GM21786 (cell line): ENCODE results near the gene RIPOR2.

Experiments used
- ATAC-seq: cut with Tn5 transposase; IDR thresholded peaks from one replicate; pipeline ENCODE4 v1.9.1; 2021; ENCODE audit not compliant: unreplicated experiment

RIPOR2 gene

DNA sequence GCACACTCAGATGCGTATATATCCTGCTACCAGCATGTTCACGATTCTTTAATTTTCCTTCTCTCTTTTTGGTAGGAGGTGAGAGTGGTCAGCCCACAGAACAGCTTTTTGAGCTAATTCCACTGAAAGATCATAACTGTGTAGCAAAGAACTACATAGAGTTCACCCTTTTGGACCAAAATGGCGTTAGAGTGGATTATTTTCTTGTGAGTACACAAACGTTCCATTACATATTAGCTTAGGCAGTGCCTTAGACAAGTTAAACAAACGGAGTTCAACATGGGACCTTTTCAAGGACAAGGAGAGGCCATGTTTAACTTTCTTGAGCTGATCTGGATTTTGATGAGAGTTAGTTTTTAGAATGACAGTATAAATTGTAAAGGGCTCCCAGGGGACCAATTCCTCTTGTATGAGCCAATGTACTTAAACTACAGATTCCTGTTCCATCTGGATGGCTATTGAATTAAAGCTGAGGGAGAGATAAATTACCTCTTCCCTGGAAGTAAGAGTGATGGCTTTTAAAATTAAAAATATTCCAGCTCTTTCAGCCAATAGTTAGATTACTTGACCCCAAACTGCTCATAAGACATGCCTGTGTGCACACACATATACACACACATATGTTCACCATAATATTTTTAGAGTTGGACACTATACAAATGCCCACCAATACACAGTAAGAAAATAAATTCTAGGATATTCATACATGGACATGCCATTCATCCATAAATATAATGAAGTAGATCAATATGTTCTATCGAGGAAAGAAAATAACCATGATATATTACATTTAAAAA, 111.4 kb downstream of the RIPOR2 start:
- no peak for ATAC-seq

DNA sequence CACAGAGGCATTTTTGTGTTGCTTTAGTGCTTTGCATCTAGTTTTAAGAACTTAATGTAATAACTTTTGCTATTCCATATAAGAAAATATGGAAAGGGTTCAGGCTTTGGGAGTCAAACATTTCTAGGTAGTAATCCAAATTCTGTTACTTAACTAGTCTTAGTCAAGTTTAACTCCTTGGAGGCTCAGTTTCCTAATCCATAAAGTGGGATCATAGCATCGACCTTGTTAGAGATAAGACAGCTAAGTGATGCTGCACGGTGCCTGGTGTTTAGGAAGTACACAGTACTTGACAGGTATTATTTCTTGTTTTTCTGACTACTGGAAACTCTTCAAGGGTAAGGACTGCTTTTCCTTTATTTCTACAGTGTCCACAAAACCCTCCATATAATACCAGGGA, 112.6 kb downstream of the RIPOR2 start:
- ATAC-seq = no peak

DNA sequence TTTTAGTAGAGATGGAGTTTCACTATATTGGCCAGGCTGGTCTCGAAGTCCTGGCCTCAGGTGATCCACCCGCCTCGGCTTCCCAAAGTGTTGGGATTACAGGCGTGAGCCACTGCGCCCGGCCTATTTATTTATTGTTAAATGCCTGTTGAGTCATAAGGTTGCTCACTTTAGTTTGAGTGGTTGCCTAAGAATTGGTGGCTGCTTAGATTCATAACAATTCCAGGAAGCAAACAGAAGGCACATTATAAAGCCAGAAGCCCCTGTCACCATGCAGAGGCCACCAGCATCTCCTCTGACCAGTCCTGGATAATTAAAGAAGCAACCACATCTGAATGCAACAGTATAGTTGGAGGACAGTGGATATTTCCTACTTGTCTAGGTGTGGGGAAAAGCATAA, 113.1 kb downstream of the RIPOR2 start:
- ATAC-seq = no peak

DNA sequence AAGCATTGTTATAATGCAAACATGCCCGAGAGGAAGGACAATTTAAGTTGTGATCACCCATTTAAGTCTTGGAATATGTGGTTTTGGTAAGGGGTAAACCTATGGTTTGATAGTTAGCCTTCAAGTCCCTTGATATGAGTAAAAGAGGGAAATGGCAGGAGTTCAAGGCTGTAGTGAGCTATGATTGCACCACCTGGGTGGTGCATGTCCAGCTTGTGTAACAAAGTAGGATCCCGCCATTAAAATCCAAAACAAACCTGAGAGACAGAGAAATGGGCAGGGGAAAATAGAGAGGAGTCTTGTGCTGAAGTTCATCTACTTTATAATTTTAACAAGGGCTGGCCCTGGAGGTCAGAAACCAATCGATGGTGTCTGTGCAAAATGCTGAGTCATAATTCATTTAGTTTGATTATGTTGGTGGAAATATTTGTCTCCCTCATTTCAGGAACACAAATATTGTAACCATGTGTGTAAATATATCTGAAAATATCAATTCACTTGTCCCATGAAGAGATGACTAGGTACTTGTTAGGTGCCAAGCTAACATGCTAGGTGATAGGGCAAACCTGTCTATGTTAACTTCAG, 113.8 kb downstream of the RIPOR2 start:
- no peak for ATAC-seq

DNA sequence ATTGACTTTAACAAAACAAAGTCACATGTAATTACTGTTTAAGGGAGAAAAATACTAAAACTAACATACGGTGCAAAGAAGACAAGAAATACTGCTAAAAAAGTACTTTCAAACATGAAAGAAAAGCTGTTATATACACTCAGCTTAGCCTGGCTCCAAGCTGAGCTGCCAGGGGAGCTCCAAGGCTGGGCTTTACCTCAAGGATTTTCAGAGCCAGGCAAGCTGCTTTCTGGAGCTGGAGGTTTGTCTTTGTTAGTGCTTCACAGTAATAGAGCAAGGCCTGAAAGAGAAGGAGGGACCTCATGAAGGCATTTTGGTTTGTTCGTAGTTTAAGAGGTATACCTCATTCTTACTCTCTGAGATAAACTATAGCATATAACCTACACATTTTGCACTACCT, 117.4 kb downstream of the RIPOR2 start:
- ATAC-seq = no peak

DNA sequence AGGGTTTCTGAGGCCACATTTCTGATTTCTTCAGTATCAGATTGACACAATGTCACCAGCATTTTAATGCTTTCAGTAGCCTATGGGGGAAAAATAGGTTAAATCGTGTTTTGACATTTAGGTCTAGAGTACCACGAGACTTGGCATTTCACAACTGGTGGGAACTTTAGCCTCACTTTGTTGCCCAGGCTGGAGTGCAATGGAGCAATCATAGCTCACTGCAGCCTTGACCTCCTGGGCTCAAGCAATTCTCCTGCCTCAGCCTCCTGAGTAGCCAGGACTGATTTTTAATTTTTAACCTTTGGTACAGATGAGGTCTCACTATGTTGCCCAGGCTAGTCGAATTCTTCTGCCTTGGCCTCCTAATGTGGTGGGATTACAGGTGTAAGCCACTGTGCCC, 126.0 kb downstream of the RIPOR2 start:
- ATAC-seq = no peak

DNA sequence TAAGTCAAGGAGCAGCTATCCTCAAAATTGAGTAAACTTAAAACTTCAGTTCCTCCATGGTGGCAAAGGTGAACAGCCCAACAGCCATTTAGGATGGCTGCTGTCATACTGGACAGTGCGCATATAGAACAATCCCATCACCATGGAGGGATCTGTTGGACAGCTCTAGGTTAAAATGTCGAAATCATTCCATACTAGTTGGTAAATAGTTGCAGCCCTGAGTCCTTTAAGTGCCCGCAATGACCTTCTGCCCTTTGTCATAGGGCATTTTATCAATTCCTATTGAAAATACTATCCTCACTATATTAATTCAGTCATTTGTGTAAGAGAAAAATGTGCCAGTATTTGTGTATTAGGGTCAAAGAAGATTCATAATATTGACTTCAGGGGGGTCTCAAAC, 128.2 kb downstream of the RIPOR2 start:
- ATAC-seq = no peak

DNA sequence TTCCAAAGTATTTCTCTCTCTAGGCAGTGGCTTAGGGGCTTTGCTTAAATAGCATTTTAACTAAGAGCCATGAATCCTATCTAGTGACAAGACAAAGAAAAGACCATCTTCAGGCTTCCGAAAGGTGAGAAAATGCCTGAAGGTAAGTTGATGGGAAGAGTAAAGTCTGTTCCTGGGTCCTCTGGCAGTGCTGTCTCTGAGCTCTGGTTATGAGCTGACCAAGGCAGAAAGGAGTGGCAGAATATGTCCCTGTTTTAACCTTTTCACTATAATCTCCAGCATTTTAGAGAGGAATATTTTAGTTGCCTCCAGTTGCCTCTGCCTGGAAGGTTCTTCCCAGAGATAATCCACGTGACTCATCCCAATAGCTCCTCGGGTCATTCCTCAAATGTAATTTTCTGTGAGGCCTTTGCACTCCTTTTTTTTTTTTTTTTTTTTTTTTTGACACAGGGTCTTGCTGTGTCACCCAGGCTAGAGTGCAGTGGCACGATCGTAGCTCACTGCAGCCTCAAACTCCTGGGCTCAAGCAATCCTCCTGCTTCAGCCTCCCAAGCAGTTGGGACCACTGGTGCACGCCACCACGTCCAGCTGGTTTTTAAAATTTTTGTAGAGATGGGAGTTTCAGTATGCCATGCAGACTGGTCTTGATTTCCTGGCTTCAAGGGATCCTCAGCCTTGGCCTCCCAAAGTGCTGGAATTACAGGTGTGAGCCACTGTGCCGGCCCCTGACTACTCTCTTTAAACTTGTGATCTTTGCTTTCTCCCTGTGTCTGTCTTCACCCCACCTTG, 133.3 kb downstream of the RIPOR2 start:
- ATAC-seq = no peak

DNA sequence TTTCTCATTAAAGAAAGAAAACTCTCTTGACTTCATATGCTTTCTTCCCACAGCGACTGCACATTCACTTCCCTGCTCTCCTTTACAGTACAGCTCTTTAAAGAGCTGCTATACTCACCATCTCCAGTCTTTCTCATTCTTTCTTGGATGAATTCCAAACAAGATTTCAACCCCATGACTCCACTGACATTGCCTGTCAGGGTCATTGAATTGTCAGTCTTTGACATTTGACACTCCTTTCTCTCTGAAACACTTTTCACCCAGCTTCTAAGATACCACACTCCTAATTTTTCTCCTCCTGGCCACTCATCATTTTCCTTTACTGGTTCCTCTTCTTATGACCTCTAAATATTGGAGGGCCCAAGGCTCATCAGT, 136.2 kb downstream of the RIPOR2 start:
- no peak for ATAC-seq

DNA sequence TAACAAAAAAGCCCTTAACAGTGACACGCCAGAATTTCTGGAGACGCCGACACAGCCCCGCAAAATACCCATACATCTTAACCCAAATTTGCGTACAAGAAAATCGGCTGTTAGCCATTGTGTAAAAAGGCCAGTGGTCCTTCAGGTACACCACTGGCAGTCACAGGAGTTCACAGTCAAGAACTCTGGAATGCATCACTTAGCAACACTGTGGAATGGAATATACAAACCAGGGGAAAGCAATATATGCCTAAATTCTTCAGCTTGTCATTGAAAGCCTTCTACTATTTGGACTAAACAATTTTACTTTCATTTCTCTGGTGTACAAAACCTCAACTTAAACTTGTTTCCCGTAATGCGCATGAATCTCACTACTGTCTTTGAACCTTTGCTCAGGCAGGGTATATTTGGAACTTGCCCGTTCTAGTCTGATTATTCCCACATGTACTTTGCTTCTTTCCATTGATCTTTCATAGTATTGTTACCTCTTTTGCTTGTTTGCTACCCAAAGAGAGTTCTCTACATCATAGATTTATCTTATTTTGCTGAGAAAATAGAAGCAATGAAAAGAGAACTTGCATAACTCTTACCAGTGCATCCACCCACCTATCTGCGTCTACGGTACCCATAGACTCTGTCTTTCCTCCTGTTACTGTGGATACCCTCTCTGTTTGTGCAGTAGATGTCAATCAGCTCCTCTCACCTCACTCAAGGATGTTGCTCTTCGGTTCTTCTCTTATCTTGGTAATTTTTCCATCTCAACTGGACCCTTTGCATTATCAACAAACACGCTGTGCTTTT, 136.8 kb downstream of the RIPOR2 start, which contains the start of gene ARMH2:
TSS of gene ARMH2 (minus strand) at position 178 of the 801 bp plus-strand sequence. CDS start at position 118, 60 bp downstream.
- no peak for ATAC-seq

DNA sequence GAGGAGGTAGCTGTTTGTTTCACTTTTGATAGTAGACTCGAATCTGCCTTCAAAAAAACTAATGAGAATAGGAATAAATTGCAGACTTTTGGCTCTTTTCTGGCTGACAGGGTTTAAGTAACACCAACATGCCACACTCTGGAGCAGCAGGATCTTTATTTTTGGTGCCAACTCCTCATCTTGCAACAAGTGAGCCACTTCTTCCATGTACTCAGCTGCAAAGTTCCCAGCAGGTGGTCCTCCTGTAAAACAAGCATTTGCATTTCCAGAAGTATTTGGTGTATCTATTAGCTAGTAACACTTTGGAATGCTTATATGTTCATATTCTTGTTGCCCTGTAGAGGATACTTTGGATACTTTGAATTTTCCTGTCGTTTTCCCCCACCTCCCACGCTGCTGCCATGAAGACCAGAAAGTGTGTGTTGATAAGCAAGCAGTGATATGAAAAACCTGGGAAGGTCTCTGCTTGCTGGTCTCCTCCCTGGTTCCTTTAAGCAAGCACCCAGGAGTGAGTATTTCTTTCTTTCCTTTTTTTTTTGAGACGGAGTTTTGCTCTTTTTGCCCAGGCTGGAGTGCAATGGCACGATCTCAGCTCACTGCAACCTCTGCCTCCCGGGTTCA, 138.1 kb downstream of the RIPOR2 start:
- ATAC-seq = no peak

DNA sequence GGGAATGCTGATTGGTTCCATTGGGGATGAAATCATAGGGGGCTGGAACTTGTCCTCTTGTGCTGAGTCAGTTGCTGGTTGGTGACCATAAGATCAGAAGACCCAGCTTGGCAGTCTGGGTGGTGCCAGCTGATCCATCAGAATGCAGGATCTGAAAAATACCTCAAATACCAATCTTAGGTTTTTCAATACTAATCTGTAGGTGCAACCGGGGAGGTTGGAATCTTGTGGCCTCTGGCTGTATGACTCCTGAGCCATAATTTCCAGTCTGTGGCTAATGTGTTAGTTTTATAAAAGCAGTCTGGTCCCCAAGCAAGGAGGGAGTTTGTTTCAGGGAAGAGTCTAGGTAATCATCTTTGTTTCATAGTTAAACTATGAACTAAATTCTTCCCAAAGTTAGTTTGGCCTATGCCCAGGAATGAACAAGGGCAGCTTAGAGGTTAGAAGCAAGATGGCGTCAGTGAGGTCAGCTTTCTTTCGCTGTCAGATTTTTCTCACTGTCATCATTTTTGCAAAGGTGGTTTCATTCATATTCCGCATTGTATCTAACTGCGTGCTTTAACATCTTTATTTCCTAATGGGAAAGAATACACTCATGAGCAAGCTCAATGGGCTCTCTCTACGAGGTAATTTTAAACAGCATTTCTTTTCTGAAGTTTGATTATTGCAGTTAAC, 139.0 kb downstream of the RIPOR2 start:
- ATAC-seq = no peak

DNA sequence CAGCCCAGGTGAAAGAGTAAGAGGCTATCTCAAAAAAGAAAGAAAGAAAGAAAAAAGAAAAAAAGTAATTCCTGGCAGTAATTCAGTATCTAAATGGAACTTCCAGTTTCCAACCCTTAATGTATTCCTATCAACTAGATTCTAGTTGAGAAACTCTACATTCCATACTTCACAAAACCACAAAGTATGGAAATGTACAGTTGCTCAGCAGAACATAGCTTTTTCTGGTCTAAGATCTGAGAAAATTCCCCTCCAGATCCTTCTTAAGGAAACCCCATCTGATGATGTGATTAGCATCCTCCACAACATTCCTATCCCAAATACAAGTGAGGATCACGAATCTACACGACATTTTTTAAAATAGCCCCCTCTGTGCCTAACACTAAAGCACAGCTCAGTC, 140.7 kb downstream of the RIPOR2 start:
- ATAC-seq = no peak

DNA sequence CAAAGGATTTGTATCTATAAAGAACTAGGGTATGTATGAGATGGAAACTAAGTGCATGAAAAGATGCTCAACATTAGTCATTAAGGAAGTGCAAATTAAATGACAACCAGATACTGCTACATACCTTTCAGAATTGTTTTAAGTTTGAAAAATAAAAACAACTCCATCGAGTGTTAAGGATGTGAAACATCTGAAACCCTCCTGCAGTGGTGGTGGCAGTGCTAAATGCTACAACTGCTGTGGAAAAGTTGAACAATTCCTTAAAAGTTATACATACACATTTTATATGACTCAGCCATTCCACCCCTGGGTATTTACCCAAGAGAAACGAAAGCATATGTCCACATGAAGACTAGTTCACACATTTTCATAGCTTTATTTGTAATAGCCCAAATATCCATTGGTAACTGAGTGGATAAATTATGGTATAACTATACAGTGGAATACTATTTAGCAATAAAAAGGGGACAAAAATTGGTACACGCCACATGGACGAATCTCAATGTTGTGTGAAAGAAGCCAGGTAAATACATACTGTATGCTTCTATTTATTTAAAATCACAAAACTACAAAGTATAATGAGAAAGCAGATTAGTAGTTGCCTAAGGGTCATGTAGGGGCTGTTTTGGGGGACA, 147.6 kb downstream of the RIPOR2 start:
- no peak for ATAC-seq

DNA sequence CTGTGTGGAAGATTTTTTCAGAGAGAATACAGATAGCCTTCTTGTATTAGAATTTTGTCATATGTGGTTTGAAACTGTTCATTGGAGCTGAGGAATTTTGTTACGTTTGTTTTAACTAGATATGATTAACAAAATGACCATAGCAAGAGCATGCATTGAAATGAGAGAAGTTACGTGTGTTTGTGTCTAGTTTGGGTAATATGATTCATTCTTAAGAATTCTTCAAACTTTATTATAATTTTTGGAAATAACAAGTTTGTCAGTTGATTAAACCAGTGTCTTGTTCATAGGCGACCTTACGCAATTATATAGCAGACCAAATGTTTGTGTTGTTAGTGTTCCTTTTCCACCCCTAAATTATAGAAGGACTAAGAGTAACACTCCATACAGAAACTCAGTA, 155.6 kb downstream of the RIPOR2 start:
- no peak for ATAC-seq

DNA sequence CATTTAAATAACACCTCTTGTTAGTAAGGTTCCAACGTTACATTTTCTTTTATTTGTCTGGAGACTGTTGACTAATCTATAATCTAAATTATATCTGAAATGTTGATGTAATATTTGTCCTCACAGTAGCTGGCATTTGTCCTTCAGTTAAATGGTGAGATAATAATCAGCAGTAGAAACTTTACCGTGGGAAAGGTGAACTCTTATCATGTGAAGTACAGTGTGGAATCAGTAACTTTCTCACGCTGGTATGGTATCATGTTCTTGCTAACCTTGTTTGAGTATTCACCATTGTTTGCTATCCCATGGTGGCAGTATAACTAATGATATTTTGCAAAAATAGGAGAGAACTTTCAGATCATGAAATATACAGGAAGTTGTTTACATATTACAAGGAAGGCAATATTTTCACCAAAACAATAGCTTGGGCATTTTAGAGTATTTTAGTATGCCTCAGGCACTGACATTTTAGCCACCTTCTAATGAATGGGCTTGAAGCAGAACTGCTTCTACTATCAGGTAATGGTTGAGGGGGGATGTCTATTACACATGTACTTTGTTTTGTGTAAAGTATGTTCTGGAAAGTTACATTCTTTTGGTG, 156.2 kb downstream of the RIPOR2 start:
- ATAC-seq = no peak

DNA sequence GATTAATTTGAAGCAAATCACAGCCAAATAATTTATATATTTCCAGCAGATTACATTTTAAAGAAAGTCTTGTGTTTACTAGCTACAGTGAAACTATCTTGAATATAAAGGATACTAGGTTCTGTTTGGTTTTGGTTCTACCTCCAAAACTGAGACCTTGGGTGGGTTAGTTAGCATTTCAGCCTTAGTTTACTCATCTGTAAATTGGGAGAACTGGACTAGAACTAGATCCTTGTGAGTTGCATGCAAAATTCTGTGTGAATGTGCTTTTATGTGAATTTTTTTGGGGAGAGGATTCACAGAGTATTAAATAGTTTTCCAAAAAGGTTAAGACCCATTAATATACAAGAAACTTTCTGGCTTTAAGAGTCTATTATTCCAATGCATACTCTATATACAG, 156.9 kb downstream of the RIPOR2 start:
- no peak for ATAC-seq

DNA sequence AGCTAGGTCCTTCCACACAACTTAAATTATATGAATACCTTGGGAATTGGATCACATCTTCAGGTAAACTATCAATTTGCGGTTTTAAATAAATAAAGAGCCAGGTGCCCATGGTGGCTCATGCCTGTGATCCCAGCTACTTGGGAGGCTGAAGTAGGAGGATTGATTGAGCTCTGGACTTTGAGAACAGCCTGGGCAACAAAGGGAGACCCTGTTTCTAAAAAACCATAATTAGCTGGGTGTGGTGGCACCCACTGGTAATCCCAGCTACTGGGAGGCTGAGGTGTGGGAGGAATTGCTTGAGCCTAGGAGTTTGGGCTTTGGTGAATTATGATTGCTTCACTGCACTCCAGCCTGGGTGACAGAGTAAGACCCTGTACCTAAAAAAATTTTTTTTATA, 157.6 kb downstream of the RIPOR2 start:
- no peak for ATAC-seq

DNA sequence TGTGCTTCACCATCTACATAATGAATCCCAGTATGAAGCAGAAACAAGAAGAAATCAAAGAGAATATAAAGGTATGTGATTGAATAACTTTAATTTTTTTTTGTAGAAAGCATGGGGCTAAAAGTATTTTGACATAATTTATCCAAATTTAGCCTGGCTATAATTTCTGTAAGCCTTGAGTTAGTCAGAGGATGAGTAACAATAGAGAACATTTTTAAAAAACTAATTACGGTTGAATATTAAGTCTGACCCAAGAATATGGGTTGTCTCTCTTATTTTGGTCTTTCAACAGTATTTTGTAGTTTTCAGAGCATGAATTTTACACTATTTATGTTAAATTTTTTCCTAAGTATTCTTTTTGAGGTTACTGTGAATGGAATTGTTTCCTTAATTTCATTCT, 158.5 kb downstream of the RIPOR2 start:
- ATAC-seq = no peak
